GM19351 (cell line): Measurements from ENCODE around the gene GPATCH8.

Experiments used
- ATAC-seq: cut with Tn5 transposase; IDR thresholded peaks from one replicate; pipeline ENCODE4 v1.9.1; 2021; ENCODE audit warnings: mild to moderate bottlenecking, moderate library complexity; ENCODE audit not compliant: unreplicated experiment

The GPATCH8 gene

GRCh38 chr17:44464037-44464436, 39.2 kb downstream of the GPATCH8 start:
- ATAC-seq, result no peak

DNA sequence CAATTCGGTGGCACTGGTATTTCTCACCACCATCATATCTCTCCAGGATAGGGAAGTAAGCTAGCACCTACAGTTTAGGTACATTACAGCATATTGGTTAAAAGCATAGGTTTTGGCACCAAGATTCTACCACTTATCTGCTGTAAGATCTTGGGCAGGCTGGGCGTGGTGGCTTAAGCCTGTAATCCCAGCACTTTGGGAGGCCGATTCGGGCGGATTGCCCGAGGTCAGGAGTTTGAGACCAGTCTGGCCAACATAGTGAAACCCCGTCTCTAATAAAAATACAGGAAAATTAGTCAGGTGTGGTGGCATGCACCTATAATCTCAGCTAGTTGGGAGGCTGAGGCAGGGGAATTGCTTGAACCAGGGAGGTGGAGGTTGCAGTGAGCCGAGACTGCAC, 51.4 kb downstream of the GPATCH8 start:
- no peak for ATAC-seq

- no peak for ATAC-seq
Measured at GRCh38 chr17:44451016-44451627, 52.1 kb downstream of the GPATCH8 start.

- ATAC-seq, result no peak
Measured at GRCh38 chr17:44448412-44448811, 54.8 kb downstream of the GPATCH8 start.

- ATAC-seq, result no peak
Measured at GRCh38 chr17:44444735-44445105, 58.5 kb downstream of the GPATCH8 start.

GRCh38 chr17:44442806-44443205, 60.4 kb downstream of the GPATCH8 start:
- no peak for ATAC-seq

DNA sequence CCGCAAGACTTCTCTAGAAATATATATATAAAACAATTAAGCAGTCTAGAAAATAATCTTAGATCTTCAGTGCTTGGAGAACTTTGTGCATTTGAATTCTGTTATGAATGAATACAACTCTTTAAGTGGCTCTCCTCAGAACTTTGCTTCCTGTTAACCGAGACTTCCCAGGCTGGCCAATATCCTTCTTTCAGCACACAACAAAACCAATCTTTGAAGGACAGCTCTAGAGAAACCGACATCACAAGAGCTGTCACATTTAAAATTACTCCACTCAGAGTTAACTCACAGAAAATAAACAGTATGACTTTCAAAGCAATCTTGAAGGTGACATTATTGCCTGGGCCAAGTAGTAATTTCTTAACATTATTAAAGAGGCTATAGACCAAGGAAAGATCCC, 64.0 kb downstream of the GPATCH8 start:
- no peak for ATAC-seq

GRCh38 chr17:44438636-44439035, 64.6 kb downstream of the GPATCH8 start:
- no peak for ATAC-seq

DNA sequence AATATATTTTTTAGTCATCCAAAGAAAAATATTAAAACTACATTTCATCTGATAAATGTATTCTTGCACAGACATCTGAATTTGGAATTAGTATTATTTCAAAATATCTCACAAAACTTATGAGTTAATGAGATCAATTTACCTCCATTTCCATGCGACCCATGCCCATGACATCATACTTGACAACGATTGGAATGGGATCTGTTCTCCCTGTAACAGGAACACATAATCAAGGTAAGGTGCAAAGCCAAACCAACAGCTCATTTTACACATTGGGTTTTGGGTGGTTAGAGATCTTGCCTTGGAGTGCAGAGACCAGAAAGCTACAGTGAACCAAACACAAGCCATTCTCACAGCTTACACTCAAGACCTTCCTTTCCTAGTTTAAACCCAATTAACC, 66.9 kb downstream of the GPATCH8 start:
- ATAC-seq, result no peak

DNA sequence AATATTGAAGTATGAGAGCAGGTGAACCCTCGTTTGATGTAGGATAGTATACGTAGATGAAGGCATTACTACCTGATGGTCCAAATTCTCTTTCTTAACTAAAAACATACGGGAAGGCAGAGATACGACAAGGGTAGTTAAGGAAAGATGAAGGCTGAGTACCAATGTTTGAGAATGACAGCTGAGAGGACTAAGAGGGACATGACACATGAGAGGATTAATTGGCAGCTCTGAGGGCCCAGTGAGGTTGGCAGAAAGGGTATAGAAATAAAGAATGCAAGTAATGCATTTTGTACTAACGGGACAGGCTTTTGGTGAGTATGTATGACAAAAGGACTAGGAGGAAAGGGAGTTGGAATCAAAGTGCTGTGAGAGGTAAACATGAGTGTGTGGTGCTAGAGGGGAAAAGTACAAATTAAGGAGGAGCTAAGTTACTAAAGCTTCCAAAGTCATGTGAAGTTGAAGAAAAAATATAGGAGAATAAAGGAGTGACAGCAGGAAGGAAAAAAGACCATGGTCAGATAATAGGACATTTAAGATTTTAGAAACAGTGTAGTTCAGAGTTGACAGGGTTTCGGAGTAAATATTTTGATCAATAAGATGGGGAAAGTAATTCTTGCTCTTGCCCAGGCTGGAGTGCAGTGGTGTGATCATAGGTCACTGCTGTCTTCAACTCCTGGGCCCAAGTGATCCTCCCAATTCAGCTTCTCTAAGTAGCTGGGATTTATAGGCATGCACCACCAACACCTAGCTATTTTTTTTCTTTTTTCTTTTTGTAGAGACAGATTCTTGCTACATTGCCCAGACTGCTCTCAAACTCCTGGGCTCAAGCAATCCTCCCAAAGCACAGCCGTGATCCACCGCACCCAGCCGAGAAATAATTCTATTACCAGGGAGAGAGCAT, 70.7 kb downstream of the GPATCH8 start:
- ATAC-seq, result no peak

DNA sequence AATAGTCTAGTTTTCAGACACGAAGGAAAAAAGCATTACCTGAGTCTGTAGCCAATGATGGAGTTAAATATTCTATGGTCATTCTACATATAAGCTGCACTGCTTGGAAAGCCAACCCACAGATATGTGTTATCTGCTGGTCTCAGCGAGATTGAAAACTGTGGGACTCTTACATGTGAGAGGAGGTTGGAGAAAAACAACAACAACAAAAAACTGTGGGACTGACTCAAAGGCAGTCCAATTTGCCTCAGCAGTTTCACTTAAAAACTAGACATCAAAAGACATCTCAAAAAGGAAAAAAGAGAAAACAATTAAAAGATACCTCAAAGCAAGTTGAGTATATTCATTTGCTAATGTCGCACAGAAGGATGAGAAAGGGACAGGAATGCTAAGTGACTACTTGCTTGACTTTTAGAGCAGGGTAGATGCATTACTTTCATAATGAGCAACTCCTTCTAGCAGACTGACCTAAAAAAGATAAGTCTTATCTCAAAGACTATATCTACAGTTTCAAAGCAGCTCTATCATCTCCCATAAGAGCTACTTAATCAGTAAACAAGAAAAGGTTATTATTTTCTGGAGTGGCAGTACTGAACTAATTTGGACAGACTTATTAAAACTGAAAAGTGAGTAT, 78.3 kb downstream of the GPATCH8 start:
- no peak for ATAC-seq

- ATAC-seq, result no peak
Measured at GRCh38 chr17:44417553-44417952, 85.7 kb downstream of the GPATCH8 start.

GRCh38 chr17:44416558-44417289, 86.5 kb downstream of the GPATCH8 start:
- no peak for ATAC-seq

GRCh38 chr17:44414394-44415155, 88.6 kb downstream of the GPATCH8 start:
- no peak for ATAC-seq

DNA sequence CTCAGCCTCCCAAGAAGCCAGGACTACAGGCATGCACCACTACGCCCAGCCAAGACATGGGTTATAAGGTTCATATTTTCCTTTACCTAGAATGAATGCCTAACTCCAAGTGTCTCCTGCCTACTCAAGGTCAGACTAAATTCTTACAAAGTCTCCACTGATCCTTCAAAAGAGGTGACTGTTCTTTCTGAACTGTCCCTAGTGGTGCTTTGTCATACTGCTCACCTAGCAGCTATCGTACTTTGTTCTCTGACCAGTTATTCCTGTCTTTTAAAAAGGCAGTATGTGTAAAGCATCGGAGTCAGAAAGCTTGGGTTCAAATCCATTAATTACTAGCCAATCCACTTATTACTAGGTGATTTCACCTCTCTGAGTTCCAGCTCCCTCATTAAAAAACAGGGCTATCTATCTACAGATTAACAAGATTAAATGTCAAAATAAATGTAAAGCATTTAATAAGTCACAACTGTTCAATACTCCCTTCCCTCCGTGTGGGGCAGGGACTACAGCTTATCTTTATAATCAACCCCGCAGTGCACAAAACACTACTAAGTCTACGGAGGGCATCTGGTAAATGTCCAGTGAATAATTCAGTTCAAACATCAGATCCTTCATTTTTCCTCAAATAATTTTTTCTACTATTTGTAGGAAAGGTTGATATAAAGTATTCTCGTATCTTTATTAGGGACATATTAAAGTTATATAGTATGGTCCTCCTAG, 93.7 kb downstream of the GPATCH8 start:
- ATAC-seq, result no peak

DNA sequence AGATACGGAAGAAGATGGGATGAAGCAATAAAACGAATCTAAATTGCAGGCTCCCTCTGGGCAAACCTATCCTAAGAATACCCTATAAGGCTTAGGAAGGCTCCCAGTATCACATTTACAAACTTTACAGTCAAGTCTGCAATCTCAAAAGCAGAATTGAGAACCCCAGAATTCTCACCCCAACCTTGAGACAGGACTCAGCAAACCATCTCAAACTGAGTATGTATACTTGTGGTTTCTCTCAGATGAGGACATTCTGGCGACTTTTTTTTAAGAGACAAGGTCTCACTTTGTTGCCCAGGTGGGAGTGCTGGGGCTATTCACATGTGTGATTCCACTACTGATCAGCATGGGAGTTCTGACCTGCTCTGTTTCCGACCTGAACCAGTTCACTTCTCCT, 94.4 kb downstream of the GPATCH8 start:
- no peak for ATAC-seq

GRCh38 chr17:44402564-44403172, 100.5 kb downstream of the GPATCH8 start:
- ATAC-seq, result no peak

DNA sequence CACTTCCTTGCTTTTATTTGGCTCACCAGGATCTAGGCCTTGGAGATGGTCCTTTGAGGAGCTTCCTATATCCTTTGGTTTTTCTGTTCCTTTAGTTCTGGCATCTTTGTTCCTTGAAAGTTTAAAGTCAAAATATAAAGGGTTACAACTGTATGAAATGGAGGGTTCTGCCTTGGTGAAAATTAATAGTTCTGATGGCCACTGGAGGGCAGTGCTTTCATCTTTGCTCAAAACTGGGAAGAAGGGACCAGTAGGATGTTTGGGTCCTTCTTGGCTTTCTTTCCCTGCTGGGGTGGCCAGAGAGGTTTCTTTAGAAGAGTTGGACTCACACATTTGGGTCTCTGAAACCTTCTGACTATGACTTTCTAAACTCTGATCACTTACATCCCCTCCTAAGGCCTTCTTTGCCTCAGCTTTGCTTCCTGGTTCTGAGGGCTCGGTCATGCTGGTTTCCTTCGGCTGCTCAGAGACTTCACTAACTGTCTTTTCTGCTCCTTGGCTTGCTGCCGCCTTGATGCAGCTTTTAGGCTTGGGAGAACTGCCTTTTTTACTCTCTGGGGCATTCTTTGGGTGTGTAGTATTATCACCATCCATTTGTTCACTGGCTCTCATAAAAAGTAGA, 102.9 kb downstream of the GPATCH8 start:
- no peak for ATAC-seq
